HepG2 (cell line): Measurements from ENCODE around the gene CARMIL1.
"Not testable (repeated sequence)": the region's sequence is repeated elsewhere in the genome, so short reads cannot be mapped to it uniquely, and the experiment has no call there.

Experiments
- CREB1 ChIP-seq, 2 experiments: fragments of 450-650 bp in 1 of 2; IDR thresholded peaks; 2 replicates each; pipeline ENCODE4 v1.6.1; 2016 to 2017; ENCODE audit warnings: control low read depth in 1 of 2, mild to moderate bottlenecking in 1 of 2, missing compliant biosample characterization in 1 of 2, missing genetic modification characterization in 1 of 2
- CTCF ChIP-seq: sonication (generic); formaldehyde crosslinking; IDR thresholded peaks from 2 replicates; pipeline ENCODE4 v1.5.0; 2020; ENCODE audit warnings: mild to moderate bottlenecking, missing genetic modification reagents, moderate library complexity
- FOXK1 ChIP-seq: sonication (generic); formaldehyde crosslinking; IDR thresholded peaks from 2 replicates; pipeline ENCODE4 v1.4.0; 2020; ENCODE audit warnings: low read depth, missing genetic modification reagents, borderline replicate concordance
- HOMEZ ChIP-seq: IDR thresholded peaks from 2 replicates; pipeline ENCODE4 v1.6.1; 2016; ENCODE audit warnings: low read depth
- KAT7 ChIP-seq: IDR thresholded peaks from 2 replicates; pipeline ENCODE4 v1.6.1; 2018; ENCODE audit warnings: borderline replicate concordance, missing compliant biosample characterization
- NFE2L2 ChIP-seq: fragments of 150-350 bp; IDR thresholded peaks from 2 replicates; pipeline ENCODE4 v1.6.1; 2014; ENCODE audit warnings: low read length
- TFDP2 ChIP-seq: sonication (generic); formaldehyde crosslinking; IDR thresholded peaks from 2 replicates; pipeline ENCODE4 v1.4.0; 2020; ENCODE audit warnings: missing genetic modification reagents
- ZBTB46 ChIP-seq: sonication (generic); formaldehyde crosslinking; IDR thresholded peaks from 2 replicates; pipeline ENCODE4 v1.4.0; 2020; ENCODE audit warnings: mild to moderate bottlenecking, missing genetic modification reagents, borderline replicate concordance
- ZNF724P ChIP-seq: sonication (generic); formaldehyde crosslinking; IDR thresholded peaks from 2 replicates; pipeline ENCODE4 v1.8.0; 2022; ENCODE audit warnings: missing genetic modification reagents, borderline replicate concordance

- TF ChIP-seq FOXK1 (CRISPR knock-in tag); CTCF (CRISPR knock-in tag); KAT7 (CRISPR knock-in tag); CREB1 (IDR thresholded peaks at IDR 0.05); CREB1 (CRISPR knock-in tag; IDR thresholded peaks at IDR 0.05); ZNF724P; NFE2L2; TFDP2 (CRISPR knock-in tag); ZBTB46 (CRISPR knock-in tag); HOMEZ (CRISPR knock-in tag): not testable (repeated sequence)
Measured at GRCh38 chr6:25382476-25382875, 103.3 kb downstream of the CARMIL1 start.
